Uterus (tissue), 2 donors: ENCODE measurements around the gene SRP9.

Experiments used
- POLR2A ChIP-seq, 2 donors: fragments of 450-650 bp; IDR thresholded peaks; one replicate each; pipeline ENCODE4 v1.6.1; 2016; ENCODE audit warnings: antibody characterized with exemption in 2 of 2, mild to moderate bottlenecking in 1 of 2, moderate library complexity in 1 of 2
- TF ChIP-seq, protein P1 (sequence below), 4 experiments: fragments of 200-600 bp in 2 of 4; fragments of 450-650 bp in 2 of 4; sonication (generic) in 2 of 4; IDR thresholded peaks; one replicate each; pipeline ENCODE4 v1.5.1; 2016 to 2019; ENCODE audit warnings: antibody characterized with exemption in 4 of 4, mild to moderate bottlenecking in 2 of 4, moderate library complexity in 1 of 4

DNA sequence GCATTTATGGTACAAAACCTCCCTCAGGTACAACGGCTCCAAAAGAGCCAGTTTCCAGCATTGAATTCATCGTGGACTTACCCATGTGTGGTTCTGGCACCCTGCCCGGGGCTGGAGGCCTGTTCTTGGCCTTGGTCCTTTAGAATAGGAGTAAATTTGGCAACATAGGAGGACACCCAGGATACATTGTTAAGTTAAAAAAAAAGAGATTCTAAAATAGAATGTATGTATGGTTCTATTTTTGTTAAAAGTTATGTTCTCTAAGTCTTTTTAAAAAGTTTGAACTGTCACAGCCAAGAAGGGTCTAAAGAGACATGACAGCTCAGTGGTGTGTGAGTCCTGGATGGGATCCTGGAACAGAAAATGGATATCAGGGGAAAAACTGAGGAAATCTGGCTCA, 58.2 kb downstream of the SRP9 start:
- no peak for TF ChIP-seq POLR2A (IDR thresholded peaks at IDR 0.05)
- TF ChIP-seq, protein P1, sequence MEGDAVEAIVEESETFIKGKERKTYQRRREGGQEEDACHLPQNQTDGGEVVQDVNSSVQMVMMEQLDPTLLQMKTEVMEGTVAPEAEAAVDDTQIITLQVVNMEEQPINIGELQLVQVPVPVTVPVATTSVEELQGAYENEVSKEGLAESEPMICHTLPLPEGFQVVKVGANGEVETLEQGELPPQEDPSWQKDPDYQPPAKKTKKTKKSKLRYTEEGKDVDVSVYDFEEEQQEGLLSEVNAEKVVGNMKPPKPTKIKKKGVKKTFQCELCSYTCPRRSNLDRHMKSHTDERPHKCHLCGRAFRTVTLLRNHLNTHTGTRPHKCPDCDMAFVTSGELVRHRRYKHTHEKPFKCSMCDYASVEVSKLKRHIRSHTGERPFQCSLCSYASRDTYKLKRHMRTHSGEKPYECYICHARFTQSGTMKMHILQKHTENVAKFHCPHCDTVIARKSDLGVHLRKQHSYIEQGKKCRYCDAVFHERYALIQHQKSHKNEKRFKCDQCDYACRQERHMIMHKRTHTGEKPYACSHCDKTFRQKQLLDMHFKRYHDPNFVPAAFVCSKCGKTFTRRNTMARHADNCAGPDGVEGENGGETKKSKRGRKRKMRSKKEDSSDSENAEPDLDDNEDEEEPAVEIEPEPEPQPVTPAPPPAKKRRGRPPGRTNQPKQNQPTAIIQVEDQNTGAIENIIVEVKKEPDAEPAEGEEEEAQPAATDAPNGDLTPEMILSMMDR (IDR thresholded peaks at IDR 0.05), result no peak
